Measurements from ENCODE around the gene LEFTY1.

Gene LEFTY1

GRCh38 chr1:225914947-225915346, 26.0 kb upstream of the LEFTY1 start:
- DNase-seq, result no peak

GRCh38 chr1:225914391-225914790, 25.4 kb upstream of the LEFTY1 start:
- DNase-seq, result no peak

- DNase-seq, result peak; percentile 86
Observed at GRCh38 chr1:225911191-225912130, 22.5 kb upstream of the LEFTY1 start.

- no peak for DNase-seq
Observed at GRCh38 chr1:225909477-225909876, 20.5 kb upstream of the LEFTY1 start.

- DNase-seq, result no peak
Observed at GRCh38 chr1:225908773-225909172, 19.8 kb upstream of the LEFTY1 start.

GRCh38 chr1:225908013-225908640, 19.2 kb upstream of the LEFTY1 start:
- no peak for DNase-seq

GRCh38 chr1:225907341-225907740, 18.4 kb upstream of the LEFTY1 start:
- DNase-seq, result no peak

- no peak for DNase-seq
Observed at GRCh38 chr1:225906467-225906866, 17.5 kb upstream of the LEFTY1 start.

- no peak for DNase-seq
Observed at GRCh38 chr1:225903623-225904022, 14.7 kb upstream of the LEFTY1 start.

GRCh38 chr1:225899044-225899925, 10.3 kb upstream of the LEFTY1 start:
- DNase-seq, result no peak

GRCh38 chr1:225897595-225898514, 8.9 kb upstream of the LEFTY1 start:
- DNase-seq, result peak; percentile 70

- peak; percentile 73 for DNase-seq
Observed at GRCh38 chr1:225896937-225897549, 8.1 kb upstream of the LEFTY1 start.

- DNase-seq, result no peak
Observed at GRCh38 chr1:225896494-225896893, 7.5 kb upstream of the LEFTY1 start.

- no peak for DNase-seq
Observed at GRCh38 chr1:225892307-225892706, 3.4 kb upstream of the LEFTY1 start.

- DNase-seq, result no peak
Observed at GRCh38 chr1:225891229-225891972, 2.5 kb upstream of the LEFTY1 start.

GRCh38 chr1:225890346-225891228, 1.6 kb upstream of the LEFTY1 start:
- DNase-seq, result no peak

GRCh38 chr1:225889743-225890142, 797 bp upstream of the LEFTY1 start:
- DNase-seq, result no peak

GRCh38 chr1:225888289-225888897, 553 bp downstream of the LEFTY1 start:
- DNase-seq, result no peak
